ENCODE results near the gene OSBPL10. TPM values are rescaled to one million over a fixed set of nuclear protein-coding genes. Genes with fewer than 3 reads are reported as not detected.

The OSBPL10 gene
- total RNA-seq, 1 experiment from 2014 or later = 2.3 TPM

- no peak for DNase-seq (ENCODE audit: low spot score)
- no peaks in the 10 kb centered on the region for H3K9me3 ChIP-seq (ENCODE audit: low read depth, low read length, poor library complexity, severe bottlenecking)
- H3K4me3 ChIP-seq (ENCODE audit: low read depth, low read length, poor library complexity, severe bottlenecking) = no peak overlapping the region
- H3K36me3 ChIP-seq (ENCODE audit: insufficient read depth, low read length, poor library complexity, severe bottlenecking) = no peaks in the 10 kb centered on the region
- H3K4me1 ChIP-seq (ENCODE audit: insufficient read depth, low read length, poor library complexity, severe bottlenecking) = no peaks in the 10 kb centered on the region
- no peak for TF ChIP-seq CTCF (conservative IDR thresholded peaks at IDR 0.05; ENCODE audit: low read depth, low read length)
- TF ChIP-seq EZH2 (IDR thresholded peaks at IDR 0.05; ENCODE audit: borderline replicate concordance, low read depth, low read length, poor library complexity, severe bottlenecking) = no peak
- ChIA-PET CTCF (no interaction called here), POLR2A (ENCODE audit: low non-redundant PET) (no interaction called here)
- BruUV-seq (replicated peaks) = no TSS peak
- intact Hi-C loops (cut with micrococcal nuclease; ENCODE audit: unreplicated experiment) = no loop called here
- no peaks in the 10 kb centered on the region for H3K27me3 ChIP-seq (replicated peaks; ENCODE audit: insufficient read depth, low read depth, low read length, poor library complexity)
- no peak overlapping the region for H3K27ac ChIP-seq (ENCODE audit: low read depth, low read length, poor library complexity, severe bottlenecking)
Observed at GRCh38 chr3:31946484-31947081, 34.5 kb downstream of the OSBPL10 start.

- Histone ChIP-seq H3K27ac (ENCODE audit: low read depth, low read length, poor library complexity, severe bottlenecking) (no peak overlapping the region), H3K9me3 (ENCODE audit: low read depth, low read length, poor library complexity, severe bottlenecking) (no peaks in the 10 kb centered on the region), H3K4me1 (ENCODE audit: insufficient read depth, low read length, poor library complexity, severe bottlenecking) (no peaks in the 10 kb centered on the region), H3K27me3 (replicated peaks; ENCODE audit: insufficient read depth, low read depth, low read length, poor library complexity) (no peaks in the 10 kb centered on the region), H3K4me3 (ENCODE audit: low read depth, low read length, poor library complexity, severe bottlenecking) (no peak overlapping the region), H3K36me3 (ENCODE audit: insufficient read depth, low read length, poor library complexity, severe bottlenecking) (no peaks in the 10 kb centered on the region)
- BruUV-seq (replicated peaks) = no TSS peak
- CTCF ChIA-PET = no interaction called here
- intact Hi-C loops (cut with micrococcal nuclease; ENCODE audit: unreplicated experiment) = no loop called here
- no peak for DNase-seq (ENCODE audit: low spot score)
- POLR2A ChIA-PET (ENCODE audit: low non-redundant PET) = no interaction called here
- TF ChIP-seq CTCF (conservative IDR thresholded peaks at IDR 0.05; ENCODE audit: low read depth, low read length) (no peak), EZH2 (IDR thresholded peaks at IDR 0.05; ENCODE audit: borderline replicate concordance, low read depth, low read length, poor library complexity, severe bottlenecking) (no peak)
Observed at GRCh38 chr3:31945738-31946052, 35.4 kb downstream of the OSBPL10 start.

- H3K36me3 ChIP-seq (ENCODE audit: insufficient read depth, low read length, poor library complexity, severe bottlenecking) = no peaks in the 10 kb centered on the region
- no peak for DNase-seq (ENCODE audit: low spot score)
- ChIA-PET POLR2A (ENCODE audit: low non-redundant PET) (no interaction called here), CTCF (no interaction called here)
- H3K27me3 ChIP-seq (replicated peaks; ENCODE audit: insufficient read depth, low read depth, low read length, poor library complexity) = no peaks in the 10 kb centered on the region
- H3K27ac ChIP-seq (ENCODE audit: low read depth, low read length, poor library complexity, severe bottlenecking) = no peak overlapping the region
- no peak for TF ChIP-seq EZH2 (IDR thresholded peaks at IDR 0.05; ENCODE audit: borderline replicate concordance, low read depth, low read length, poor library complexity, severe bottlenecking)
- no peak for TF ChIP-seq CTCF (conservative IDR thresholded peaks at IDR 0.05; ENCODE audit: low read depth, low read length)
- BruUV-seq (replicated peaks) = no TSS peak
- H3K4me1 ChIP-seq (ENCODE audit: insufficient read depth, low read length, poor library complexity, severe bottlenecking) = no peaks in the 10 kb centered on the region
- intact Hi-C loops (cut with micrococcal nuclease; ENCODE audit: unreplicated experiment) = no loop called here
- no peak overlapping the region for H3K4me3 ChIP-seq (ENCODE audit: low read depth, low read length, poor library complexity, severe bottlenecking)
- no peaks in the 10 kb centered on the region for H3K9me3 ChIP-seq (ENCODE audit: low read depth, low read length, poor library complexity, severe bottlenecking)
Observed at GRCh38 chr3:31943041-31943440, 38.0 kb downstream of the OSBPL10 start.
